SU-DHL-6 (cell line): ENCODE measurements around the gene PMIS2.
"Not testable (repeated sequence)": the region's sequence is repeated elsewhere in the genome, so short reads cannot be mapped to it uniquely, and the experiment has no call there.

ENCODE experiments used
- H2AFZ ChIP-seq: fragments of 200-600 bp; sonication (generic); 2 replicates; pipeline ENCODE4 v1.6.1; 2014; ENCODE audit warnings: low read depth, mild to moderate bottlenecking, moderate library complexity, mixed read lengths, antibody characterized with exemption, low read length; ENCODE audit not compliant: severe bottlenecking
- H3F3A ChIP-seq: fragments of 200-600 bp; shearing (Covaris generic); 2 replicates; pipeline ENCODE4 v1.6.0; 2016; ENCODE audit warnings: antibody characterized with exemption, mild to moderate bottlenecking; ENCODE audit not compliant: insufficient read depth
- H3K27ac ChIP-seq: fragments of 200-600 bp; sonication (generic); 2 replicates; pipeline ENCODE4 v1.5.1; 2016; ENCODE audit warnings: low read depth, mild to moderate bottlenecking, low read length, moderate library complexity, mixed read lengths
- H3K27me3 ChIP-seq: fragments of 200-600 bp; sonication (generic), shearing (Covaris generic); 2 replicates; pipeline ENCODE4 v1.6.0; 2014; ENCODE audit warnings: mild to moderate bottlenecking, low read length
- H3K36me3 ChIP-seq: fragments of 200-600 bp; sonication (generic); 2 replicates; pipeline ENCODE4 v1.6.1; 2014; ENCODE audit warnings: mild to moderate bottlenecking, low read length, mixed read lengths
- H3K4me2 ChIP-seq: fragments of 300-600, 200-600 bp; shearing (Covaris generic), sonication (generic); 2 replicates; pipeline ENCODE4 v1.6.0; 2014; ENCODE audit warnings: low read length, low read depth, mild to moderate bottlenecking; ENCODE audit not compliant: poor library complexity, severe bottlenecking
- H3K4me3 ChIP-seq: fragments of 200-600 bp; sonication (generic); 2 replicates; pipeline ENCODE4 v1.5.1; 2014; ENCODE audit warnings: antibody characterized with exemption, low read length, mild to moderate bottlenecking, mixed read lengths; ENCODE audit not compliant: insufficient read depth, poor library complexity, severe bottlenecking
- H3K79me2 ChIP-seq: fragments of 200-600 bp; sonication (generic); 2 replicates; pipeline ENCODE4 v1.6.1; 2014; ENCODE audit warnings: mild to moderate bottlenecking, low read length, moderate library complexity; ENCODE audit not compliant: insufficient read depth
- H3K9ac ChIP-seq: fragments of 200-600 bp; sonication (generic); 2 replicates; pipeline ENCODE4 v1.7.0; 2014; ENCODE audit warnings: mild to moderate bottlenecking, low read length
- H3K9me2 ChIP-seq: fragments of 200-600 bp; sonication (generic); replicated peaks from 2 replicates; pipeline ENCODE4 v1.6.1; 2014; ENCODE audit warnings: low read length; ENCODE audit not compliant: insufficient read depth
- H3K9me3 ChIP-seq: fragments of 200-600 bp; sonication (generic); 2 replicates; pipeline ENCODE4 v1.6.1; 2014; ENCODE audit warnings: low read length, mixed read lengths; ENCODE audit not compliant: insufficient read depth
- H4K20me1 ChIP-seq: fragments of 200-600 bp; sonication (generic); 2 replicates; pipeline ENCODE4 v1.6.1; 2014; ENCODE audit warnings: low read depth, mild to moderate bottlenecking, antibody characterized with exemption, low read length, moderate library complexity, mixed read lengths
- CTCF ChIP-seq: fragments of 200-600 bp; sonication (generic); IDR thresholded peaks from one replicate; pipeline ENCODE4 v1.5.1; 2017; ENCODE audit warnings: antibody characterized with exemption, mild to moderate bottlenecking, low read length, moderate library complexity; ENCODE audit not compliant: insufficient read depth, poor library complexity, severe bottlenecking
- EZH2phosphoT487 ChIP-seq: fragments of 200-600 bp; sonication (generic), shearing (Covaris generic); conservative IDR thresholded peaks from 2 replicates; pipeline ENCODE4 v1.6.1; 2018; ENCODE audit warnings: mild to moderate bottlenecking, antibody characterized with exemption, low read length, moderate library complexity, mixed read lengths

Gene PMIS2

GRCh38 chr19:35590875-35591274, 4.9 kb downstream of the PMIS2 start:
- no peak for TF ChIP-seq EZH2phosphoT487
- TF ChIP-seq CTCF: no peak
- no peaks in the 10 kb centered on the region for H3K36me3 ChIP-seq
- no peaks in the 10 kb centered on the region for H3K27me3 ChIP-seq
- H3K9ac ChIP-seq: no peak overlapping the region
- H3K9me3 ChIP-seq: no peaks in the 10 kb centered on the region
- no peak overlapping the region for H3K4me3 ChIP-seq
- no peaks in the 10 kb centered on the region for H3K79me2 ChIP-seq
- no peak overlapping the region for H3K4me2 ChIP-seq
- H4K20me1 ChIP-seq: no peaks in the 10 kb centered on the region
- no peak overlapping the region for H3K27ac ChIP-seq
- no peak overlapping the region for H2AFZ ChIP-seq
- H3K9me2 ChIP-seq: no peaks in the 10 kb centered on the region
- no peaks in the 10 kb centered on the region for H3F3A ChIP-seq

GRCh38 chr19:35592226-35592625, 6.3 kb downstream of the PMIS2 start:
- H3K4me3 ChIP-seq: no peak overlapping the region
- no peaks in the 10 kb centered on the region for H3K9me2 ChIP-seq
- no peaks in the 10 kb centered on the region for H3K27me3 ChIP-seq
- no peak overlapping the region for H2AFZ ChIP-seq
- H3K79me2 ChIP-seq: no peaks in the 10 kb centered on the region
- no peaks in the 10 kb centered on the region for H3K36me3 ChIP-seq
- no peak overlapping the region for H3K4me2 ChIP-seq
- no peaks in the 10 kb centered on the region for H3K9me3 ChIP-seq
- H3K27ac ChIP-seq: no peak overlapping the region
- TF ChIP-seq CTCF (peak; percentile 49), EZH2phosphoT487 (no peak)
- no peaks in the 10 kb centered on the region for H4K20me1 ChIP-seq
- H3F3A ChIP-seq: no peaks in the 10 kb centered on the region
- no peak overlapping the region for H3K9ac ChIP-seq

- H3K36me3 ChIP-seq, H3K4me2 ChIP-seq, H3K27ac ChIP-seq, H3K4me3 ChIP-seq, H3K27me3 ChIP-seq, H2AFZ ChIP-seq, H3K9me2 ChIP-seq, H3K9ac ChIP-seq, H3K9me3 ChIP-seq, H3F3A ChIP-seq, H3K79me2 ChIP-seq, H4K20me1 ChIP-seq: not testable (repeated sequence)
Observed at GRCh38 chr19:35595026-35595425, 9.1 kb downstream of the PMIS2 start.

- no peaks in the 10 kb centered on the region for H3K27me3 ChIP-seq
- no peak overlapping the region for H2AFZ ChIP-seq
- H4K20me1 ChIP-seq: no peaks in the 10 kb centered on the region
- no peak for TF ChIP-seq EZH2phosphoT487
- TF ChIP-seq CTCF: no peak
- H3K36me3 ChIP-seq: no peaks in the 10 kb centered on the region
- H3K4me3 ChIP-seq: no peak overlapping the region
- H3K4me2 ChIP-seq: no peak overlapping the region
- no peaks in the 10 kb centered on the region for H3K79me2 ChIP-seq
- H3K9me2 ChIP-seq: no peaks in the 10 kb centered on the region
- H3K27ac ChIP-seq: no peak overlapping the region
- H3K9me3 ChIP-seq: no peaks in the 10 kb centered on the region
- no peaks in the 10 kb centered on the region for H3F3A ChIP-seq
- no peak overlapping the region for H3K9ac ChIP-seq
Observed at GRCh38 chr19:35595928-35596327, 10.0 kb downstream of the PMIS2 start.
